ENCODE measurements around the gene HS6ST2. TPM values are rescaled to one million over a fixed set of nuclear protein-coding genes. Genes with fewer than 3 reads are reported as not detected.

The HS6ST2 gene
- total RNA-seq, 2 experiments from 2014 or later = not detected

DNA sequence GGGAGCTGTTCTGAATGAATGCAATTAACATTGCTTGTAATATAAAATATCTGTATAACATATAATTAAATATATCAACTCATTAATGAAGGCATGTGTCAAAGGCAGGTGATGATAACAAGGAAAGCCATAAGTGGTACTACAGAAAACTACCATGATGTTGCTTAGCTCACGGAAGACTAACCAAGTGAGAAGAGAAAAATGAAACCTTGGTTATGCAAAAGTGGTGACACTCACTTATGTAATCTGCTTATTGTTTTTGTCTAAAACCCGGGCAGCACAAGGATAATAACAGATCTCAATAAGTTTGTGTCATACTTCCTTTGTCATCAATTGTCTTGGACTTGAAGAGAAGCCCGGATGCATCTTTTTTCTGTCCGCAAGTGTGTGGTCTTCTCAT is 156.4 kb downstream of the HS6ST2 start:
- POLR2A ChIA-PET = no interaction called here
- DNase-seq (no peak), ATAC-seq (no peak)
- Mint-ChIP-seq H3K9me3 (ENCODE audit: insufficient read depth) (no peaks in the 10 kb centered on the region), H3K4me1 (ENCODE audit: low read depth) (no peaks in the 10 kb centered on the region), H3K36me3 (ENCODE audit: low read depth) (no peaks in the 10 kb centered on the region), H3K27me3 (ENCODE audit: low read depth) (no peaks in the 10 kb centered on the region), H3K4me3 (no peak overlapping the region), H3K27ac (no peak overlapping the region)
- CTCF ChIA-PET = interaction anchor here (0.7 kb wide), 1 partner anchor 203 kb away, joined by 3 read pairs; no protein-coding TSS in a partner anchor

DNA sequence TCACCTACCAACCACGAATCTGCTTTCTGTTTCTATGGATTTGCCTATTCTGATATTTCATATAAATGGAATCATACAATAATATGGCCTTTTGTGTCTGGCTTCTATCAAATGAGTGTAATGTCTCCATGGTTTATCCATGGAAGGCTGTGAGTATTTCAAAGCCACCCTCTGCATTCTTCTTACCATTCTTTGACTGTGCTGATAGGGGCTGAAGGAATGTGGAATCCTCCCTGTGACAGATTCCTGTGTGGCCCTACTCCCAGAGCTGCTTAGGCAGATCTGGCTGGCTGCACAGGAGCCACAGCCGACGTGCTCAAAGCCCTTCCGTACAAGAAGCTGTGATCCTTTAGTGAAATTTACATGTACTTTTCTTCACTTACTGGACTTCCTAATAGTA is 163.2 kb downstream of the HS6ST2 start:
- no peak overlapping the region for H3K4me3 Mint-ChIP-seq
- no peaks in the 10 kb centered on the region for H3K36me3 Mint-ChIP-seq (ENCODE audit: low read depth)
- ATAC-seq (no peak), DNase-seq (no peak)
- CTCF ChIA-PET = no interaction called here
- POLR2A ChIA-PET = no interaction called here
- no peak overlapping the region for H3K27ac Mint-ChIP-seq
- no peaks in the 10 kb centered on the region for H3K27me3 Mint-ChIP-seq (ENCODE audit: low read depth)
- no peaks in the 10 kb centered on the region for H3K9me3 Mint-ChIP-seq (ENCODE audit: insufficient read depth)
- no peaks in the 10 kb centered on the region for H3K4me1 Mint-ChIP-seq (ENCODE audit: low read depth)

DNA sequence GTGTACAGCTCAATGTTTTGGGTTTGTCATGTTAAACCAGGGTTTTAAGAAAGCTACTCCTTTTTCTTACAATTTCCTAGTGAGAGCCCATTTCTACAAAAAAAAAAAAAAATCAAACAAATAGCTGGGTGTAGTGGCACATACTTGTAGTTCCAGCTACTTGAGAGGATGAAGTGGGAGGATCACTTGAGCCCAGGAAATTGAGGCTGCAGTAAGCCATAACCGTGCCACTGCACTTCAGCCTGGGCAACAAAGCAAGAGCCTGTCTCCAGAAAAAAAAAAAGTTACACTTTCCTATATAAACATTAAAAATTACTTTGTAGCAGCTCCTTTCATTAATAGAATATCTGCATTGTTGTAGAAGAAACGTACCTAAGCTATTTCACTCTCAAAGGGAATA is 166.7 kb downstream of the HS6ST2 start:
- ChIA-PET POLR2A (no interaction called here), CTCF (no interaction called here)
- H3K27me3 Mint-ChIP-seq (ENCODE audit: low read depth) = no peaks in the 10 kb centered on the region
- no peaks in the 10 kb centered on the region for H3K9me3 Mint-ChIP-seq (ENCODE audit: insufficient read depth)
- ATAC-seq (no peak), DNase-seq (no peak)
- H3K4me3 Mint-ChIP-seq = no peak overlapping the region
- no peaks in the 10 kb centered on the region for H3K4me1 Mint-ChIP-seq (ENCODE audit: low read depth)
- no peaks in the 10 kb centered on the region for H3K36me3 Mint-ChIP-seq (ENCODE audit: low read depth)
- no peak overlapping the region for H3K27ac Mint-ChIP-seq

DNA sequence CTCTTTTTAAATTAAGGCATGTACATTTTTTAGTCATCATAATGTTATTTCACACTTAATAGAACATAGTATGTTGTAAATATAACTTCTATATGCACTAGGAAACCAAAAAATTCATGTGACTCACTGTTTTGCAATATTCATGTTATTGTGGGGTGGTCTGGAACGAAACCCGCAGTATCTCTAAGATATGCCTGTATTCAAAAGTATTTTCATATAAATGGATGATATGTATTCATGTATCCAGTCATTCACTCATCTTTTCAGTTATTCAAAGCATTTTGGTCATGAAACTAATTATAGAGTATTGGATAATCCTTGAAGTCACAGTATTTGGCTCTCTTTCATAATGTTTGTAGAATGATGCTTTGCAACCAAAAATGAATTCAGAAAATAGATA is 168.1 kb downstream of the HS6ST2 start:
- H3K27me3 Mint-ChIP-seq (ENCODE audit: low read depth) = no peaks in the 10 kb centered on the region

DNA sequence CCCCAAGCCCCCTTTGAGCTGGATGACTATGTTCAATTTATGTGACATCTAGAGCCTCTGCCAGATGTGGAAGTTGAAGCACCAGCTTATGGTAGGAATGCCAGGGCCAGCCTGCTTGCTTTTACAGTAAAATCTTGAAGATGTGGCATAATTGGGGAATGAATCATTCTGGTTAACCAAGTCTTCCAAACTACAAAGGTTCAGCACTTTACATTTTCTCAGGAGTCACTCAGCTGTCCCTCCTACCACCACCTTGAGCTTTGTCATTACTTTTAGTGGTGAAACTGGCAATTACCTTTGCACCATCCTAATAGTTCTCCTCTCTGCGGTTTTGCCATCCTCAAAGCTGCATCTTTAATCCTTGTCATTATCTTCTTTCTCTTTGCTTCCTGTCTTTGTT is 172.2 kb downstream of the HS6ST2 start:
- Mint-ChIP-seq H3K36me3 (ENCODE audit: low read depth) (no peaks in the 10 kb centered on the region), H3K27me3 (ENCODE audit: low read depth) (no peaks in the 10 kb centered on the region), H3K4me1 (ENCODE audit: low read depth) (no peaks in the 10 kb centered on the region), H3K9me3 (ENCODE audit: insufficient read depth) (no peaks in the 10 kb centered on the region), H3K4me3 (no peak overlapping the region), H3K27ac (no peak overlapping the region)
- ChIA-PET POLR2A (no interaction called here), CTCF (no interaction called here)
- ATAC-seq (no peak), DNase-seq (no peak)

More for the DNA sequence above, 168.1 kb downstream of the HS6ST2 start:
- H3K27ac Mint-ChIP-seq = no peak overlapping the region
- H3K9me3 Mint-ChIP-seq (ENCODE audit: insufficient read depth) = no peaks in the 10 kb centered on the region
- ChIA-PET POLR2A (no interaction called here), CTCF (no interaction called here)
- DNase-seq = no peak
- H3K36me3 Mint-ChIP-seq (ENCODE audit: low read depth) = no peaks in the 10 kb centered on the region
- no peaks in the 10 kb centered on the region for H3K4me1 Mint-ChIP-seq (ENCODE audit: low read depth)
- no peak for ATAC-seq
- H3K4me3 Mint-ChIP-seq = no peak overlapping the region

- H3K27ac Mint-ChIP-seq = no peak overlapping the region
- no peaks in the 10 kb centered on the region for H3K36me3 Mint-ChIP-seq (ENCODE audit: low read depth)
- ChIA-PET POLR2A (no interaction called here), CTCF (no interaction called here)
- ATAC-seq = no peak
- DNase-seq = no peak
- H3K4me3 Mint-ChIP-seq = no peak overlapping the region
- no peaks in the 10 kb centered on the region for H3K27me3 Mint-ChIP-seq (ENCODE audit: low read depth)
- H3K9me3 Mint-ChIP-seq (ENCODE audit: insufficient read depth) = no peaks in the 10 kb centered on the region
- H3K4me1 Mint-ChIP-seq (ENCODE audit: low read depth) = no peaks in the 10 kb centered on the region
These were observed 179.5 kb downstream of the HS6ST2 start for GRCh38 chrX:132778917-132779316.

DNA sequence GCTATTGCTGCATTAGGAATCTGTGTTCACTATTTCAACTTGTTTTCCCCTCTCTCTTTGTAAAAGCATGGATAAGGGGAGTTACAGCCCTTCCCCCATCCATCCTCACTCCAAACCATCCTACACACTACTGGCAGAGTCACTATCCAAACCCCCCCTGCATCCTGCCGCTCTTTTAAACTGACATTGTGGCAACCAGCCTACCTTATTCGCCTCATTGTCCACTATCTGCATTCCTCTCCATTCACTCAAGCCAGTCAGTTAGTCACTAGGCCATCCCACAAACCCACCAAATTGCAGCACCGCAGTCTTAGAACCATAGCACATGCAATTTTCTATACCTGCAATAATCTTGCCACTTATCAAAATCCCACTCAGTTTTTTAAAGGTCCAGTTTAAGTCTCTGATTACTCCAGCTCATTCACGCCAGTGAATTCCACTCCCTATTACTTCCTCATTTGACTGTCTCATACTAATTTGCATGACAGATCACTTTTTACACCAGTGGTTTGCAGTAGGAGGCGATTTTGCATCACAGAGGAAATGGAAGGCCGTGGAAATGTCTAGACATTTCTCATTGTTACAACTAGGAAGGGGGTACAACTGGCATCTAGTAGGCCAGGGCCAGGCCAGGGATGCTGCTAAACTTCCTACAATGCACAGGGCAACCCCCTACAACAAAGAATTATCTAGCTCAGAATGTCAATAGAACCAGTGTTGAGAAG is 181.8 kb downstream of the HS6ST2 start:
- no peak overlapping the region for H3K27ac Mint-ChIP-seq
- H3K4me3 Mint-ChIP-seq = no peak overlapping the region
- ATAC-seq = no peak
- H3K36me3 Mint-ChIP-seq (ENCODE audit: low read depth) = no peaks in the 10 kb centered on the region
- CTCF ChIA-PET = no interaction called here
- POLR2A ChIA-PET = no interaction called here
- H3K4me1 Mint-ChIP-seq (ENCODE audit: low read depth) = no peaks in the 10 kb centered on the region
- no peak for DNase-seq
- no peaks in the 10 kb centered on the region for H3K27me3 Mint-ChIP-seq (ENCODE audit: low read depth)
- no peaks in the 10 kb centered on the region for H3K9me3 Mint-ChIP-seq (ENCODE audit: insufficient read depth)

- H3K27ac Mint-ChIP-seq = no peak overlapping the region
- H3K36me3 Mint-ChIP-seq (ENCODE audit: low read depth) = no peaks in the 10 kb centered on the region
- no peaks in the 10 kb centered on the region for H3K9me3 Mint-ChIP-seq (ENCODE audit: insufficient read depth)
- POLR2A ChIA-PET = no interaction called here
- CTCF ChIA-PET = no interaction called here
- no peak overlapping the region for H3K4me3 Mint-ChIP-seq
- H3K27me3 Mint-ChIP-seq (ENCODE audit: low read depth) = no peaks in the 10 kb centered on the region
- ATAC-seq = no peak
- no peaks in the 10 kb centered on the region for H3K4me1 Mint-ChIP-seq (ENCODE audit: low read depth)
- no peak for DNase-seq
These were observed 183.1 kb downstream of the HS6ST2 start for GRCh38 chrX:132775263-132775823.

DNA sequence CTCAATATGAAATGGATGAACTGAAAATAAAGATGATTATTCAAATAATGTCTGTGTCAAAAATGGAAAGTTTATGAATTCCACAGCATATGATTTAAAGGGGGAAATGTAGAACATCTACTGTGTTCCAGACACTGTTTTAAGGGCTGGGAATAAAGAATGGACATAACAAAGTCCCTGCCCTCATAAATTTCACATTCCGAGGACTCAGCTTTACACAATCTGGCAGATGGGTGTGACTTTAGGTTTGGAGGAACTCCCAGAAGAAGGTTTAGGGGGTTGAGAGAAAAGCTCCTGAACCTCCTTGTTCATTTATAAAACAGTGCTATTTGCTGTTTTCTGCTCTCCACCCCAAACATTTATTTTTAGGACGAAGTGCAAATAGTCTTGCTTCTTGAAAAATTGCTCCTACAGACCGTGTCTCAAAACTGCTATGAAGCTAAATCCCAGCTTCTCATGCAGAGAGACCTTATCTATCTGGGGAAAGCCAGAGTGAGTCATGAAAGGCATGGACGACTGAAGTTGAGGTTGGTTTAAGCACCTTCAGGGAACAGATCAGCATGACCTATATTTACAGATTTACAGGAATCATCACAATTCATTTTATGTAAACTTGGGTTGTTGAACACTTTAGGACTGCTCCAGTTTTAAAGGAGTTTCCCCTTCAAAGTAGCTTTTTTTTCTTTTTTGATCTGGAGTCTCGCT is 184.3 kb downstream of the HS6ST2 start:
- DNase-seq = no peak
- ChIA-PET POLR2A (no interaction called here), CTCF (interaction anchor here (0.6 kb wide), 1 partner anchor 425 kb away, joined by 3 read pairs; no protein-coding TSS in a partner anchor)
- no peak overlapping the region for H3K4me3 Mint-ChIP-seq
- no peaks in the 10 kb centered on the region for H3K36me3 Mint-ChIP-seq (ENCODE audit: low read depth)
- no peaks in the 10 kb centered on the region for H3K27me3 Mint-ChIP-seq (ENCODE audit: low read depth)
- no peak for ATAC-seq
- H3K27ac Mint-ChIP-seq = no peak overlapping the region
- H3K4me1 Mint-ChIP-seq (ENCODE audit: low read depth) = no peaks in the 10 kb centered on the region
- no peaks in the 10 kb centered on the region for H3K9me3 Mint-ChIP-seq (ENCODE audit: insufficient read depth)

- ChIA-PET POLR2A (no interaction called here), CTCF (no interaction called here)
- ATAC-seq (no peak), DNase-seq (no peak)
- no peaks in the 10 kb centered on the region for H3K27me3 Mint-ChIP-seq (ENCODE audit: low read depth)
- no peak overlapping the region for H3K27ac Mint-ChIP-seq
- H3K36me3 Mint-ChIP-seq (ENCODE audit: low read depth) = no peaks in the 10 kb centered on the region
- peaks cover 3% of the 10 kb centered on the region for H3K4me1 Mint-ChIP-seq (ENCODE audit: low read depth)
- H3K9me3 Mint-ChIP-seq (ENCODE audit: insufficient read depth) = no peaks in the 10 kb centered on the region
- no peak overlapping the region for H3K4me3 Mint-ChIP-seq
These were observed 188.8 kb downstream of the HS6ST2 start for GRCh38 chrX:132769609-132770008.

DNA sequence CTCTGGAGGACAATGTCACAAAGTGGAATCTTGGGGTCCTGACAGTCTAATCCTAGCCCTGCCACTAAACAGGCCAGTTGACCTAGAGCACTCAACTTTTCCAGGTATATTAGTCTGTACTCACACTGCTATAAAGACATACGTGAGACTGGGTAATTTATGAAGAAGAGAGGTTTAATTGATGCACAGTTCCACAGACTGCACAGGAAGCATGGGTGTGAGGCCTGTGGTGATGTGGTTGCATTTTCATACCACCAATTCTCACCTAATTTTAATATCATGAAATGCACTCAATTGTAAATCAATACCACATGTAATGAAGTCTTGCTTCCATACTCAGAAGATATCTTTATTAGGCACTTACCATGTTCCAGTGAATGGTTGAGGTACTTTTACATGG is 192.0 kb downstream of the HS6ST2 start:
- ChIA-PET CTCF (no interaction called here), POLR2A (no interaction called here)
- ATAC-seq = no peak
- no peak overlapping the region for H3K27ac Mint-ChIP-seq
- H3K36me3 Mint-ChIP-seq (ENCODE audit: low read depth) = no peaks in the 10 kb centered on the region
- H3K4me1 Mint-ChIP-seq (ENCODE audit: low read depth) = peaks cover 3% of the 10 kb centered on the region
- no peak for DNase-seq
- no peaks in the 10 kb centered on the region for H3K27me3 Mint-ChIP-seq (ENCODE audit: low read depth)
- H3K4me3 Mint-ChIP-seq = no peak overlapping the region
- H3K9me3 Mint-ChIP-seq (ENCODE audit: insufficient read depth) = no peaks in the 10 kb centered on the region

GRCh38 chrX:132763528-132763927 is 194.9 kb downstream of the HS6ST2 start:
- ChIA-PET CTCF (interaction anchor here (0.7 kb wide), 1 partner anchor 26 kb away, joined by 3 read pairs; no protein-coding TSS in a partner anchor), POLR2A (no interaction called here)
- Mint-ChIP-seq H3K27me3 (ENCODE audit: low read depth) (no peaks in the 10 kb centered on the region), H3K9me3 (ENCODE audit: insufficient read depth) (no peaks in the 10 kb centered on the region), H3K4me3 (no peak overlapping the region), H3K36me3 (ENCODE audit: low read depth) (no peaks in the 10 kb centered on the region), H3K27ac (no peak overlapping the region), H3K4me1 (ENCODE audit: low read depth) (peaks cover 3% of the 10 kb centered on the region)
- ATAC-seq (no peak), DNase-seq (no peak)

Data from activated CD8-positive, alpha-beta T cell treated with anti-CD3 and anti-CD28 coated beads, Interleukin-2, amount 10 ng/mL, durations not matched to agents 7 days and 5 days (primary cell).